Neural progenitor cell (in vitro differentiated cells): ENCODE results near the gene MARCHF4. TPM values are rescaled to one million over a fixed set of nuclear protein-coding genes. Genes with fewer than 3 reads are reported as not detected.
A peak's percentile ranks its signal among the peaks of the same experiment; 100 is the strongest.

Experiments
- DNase-seq: peaks from one replicate; pipeline ENCODE4 v3.0.0-alpha.2; 2016; ENCODE audit warnings: low spot score
- H2AFZ ChIP-seq: fragments of 200-600 bp; sonication (generic); replicated peaks from 2 replicates; pipeline ENCODE4 v1.6.1; 2016; ENCODE audit warnings: antibody characterized with exemption
- H3F3A ChIP-seq: fragments of 200-600 bp; sonication (generic); 2 replicates; pipeline ENCODE4 v1.6.1; 2016; ENCODE audit warnings: antibody characterized with exemption, low read depth
- H3K27ac ChIP-seq: fragments of 200-600 bp; sonication (generic); 2 replicates; pipeline ENCODE4 v1.5.1; 2016; ENCODE audit warnings: mild to moderate bottlenecking
- H3K27me3 ChIP-seq: fragments of 200-600 bp; sonication (generic); 2 replicates; pipeline ENCODE4 v1.6.1; 2016; ENCODE audit warnings: mild to moderate bottlenecking, moderate library complexity
- H3K36me3 ChIP-seq: fragments of 200-600 bp; sonication (generic); 2 replicates; pipeline ENCODE4 v1.5.1; 2016
- H3K4me1 ChIP-seq: fragments of 200-600 bp; sonication (generic); 2 replicates; pipeline ENCODE4 v1.6.1; 2016; ENCODE audit warnings: mixed run types
- H3K4me2 ChIP-seq: fragments of 200-600 bp; sonication (generic); 2 replicates; pipeline ENCODE4 v1.6.1; 2016
- H3K4me3 ChIP-seq: fragments of 200-600 bp; sonication (generic); 2 replicates; pipeline ENCODE4 v1.5.1; 2016
- H3K79me2 ChIP-seq: fragments of 200-600 bp; sonication (generic); 2 replicates; pipeline ENCODE4 v1.6.1; 2016; ENCODE audit warnings: low read depth
- H3K9ac ChIP-seq: fragments of 200-600 bp; sonication (generic); 2 replicates; pipeline ENCODE4 v1.6.1; 2016
- H3K9me3 ChIP-seq: fragments of 200-600 bp; sonication (generic); 2 replicates; pipeline ENCODE4 v1.5.1; 2016; ENCODE audit warnings: low read depth
- H4K20me1 ChIP-seq: fragments of 200-600 bp; sonication (generic); 2 replicates; pipeline ENCODE4 v1.6.1; 2016; ENCODE audit warnings: low read depth
- H3K27ac Mint-ChIP-seq: 3 replicates; pipeline ENCODE4 v1.8.0; 2021; ENCODE audit warnings: mixed read lengths
- H3K27me3 Mint-ChIP-seq: 2 replicates; pipeline ENCODE4 v1.8.0; 2022; ENCODE audit warnings: low read depth, mild to moderate bottlenecking, inconsistent platforms, moderate library complexity, mixed read lengths; ENCODE audit not compliant: insufficient read depth
- H3K36me3 Mint-ChIP-seq: 3 replicates; pipeline ENCODE4 v1.8.0; 2021; ENCODE audit warnings: mixed read lengths
- H3K4me1 Mint-ChIP-seq: 3 replicates; pipeline ENCODE4 v1.8.0; 2021; ENCODE audit warnings: mixed read lengths
- H3K4me3 Mint-ChIP-seq: 3 replicates; pipeline ENCODE4 v1.8.0; 2021; ENCODE audit warnings: mild to moderate bottlenecking, moderate library complexity, mixed read lengths
- H3K9me3 Mint-ChIP-seq: 3 replicates; pipeline ENCODE4 v1.8.0; 2020; ENCODE audit warnings: mixed read lengths
- EZH2 ChIP-seq: fragments of 200-600 bp; sonication (generic); IDR thresholded peaks from 2 replicates; pipeline ENCODE4 v1.6.1; 2017; ENCODE audit warnings: antibody characterized with exemption, mild to moderate bottlenecking, moderate library complexity
- EZH2phosphoT487 ChIP-seq: fragments of 200-600 bp; sonication (generic); IDR thresholded peaks from 2 replicates; pipeline ENCODE4 v1.6.1; 2017; ENCODE audit warnings: antibody characterized with exemption
- total RNA-seq: library from RNA; depleted of rRNA; stranded (reverse); fragments of >200 nt; gene quantifications from 2 replicates; pipeline ENCODE4 v1.2.3, GENCODE V29; 2015; ENCODE audit warnings: low replicate concordance
- TF ChIP-seq, protein P1 (sequence below): fragments of 200-600 bp; sonication (generic); IDR thresholded peaks from 2 replicates; pipeline ENCODE4 v1.5.1; 2017; ENCODE audit warnings: antibody characterized with exemption, mild to moderate bottlenecking

MARCHF4 gene
- total RNA-seq, 1 donor from 2014 or later: 0.26 TPM

DNA sequence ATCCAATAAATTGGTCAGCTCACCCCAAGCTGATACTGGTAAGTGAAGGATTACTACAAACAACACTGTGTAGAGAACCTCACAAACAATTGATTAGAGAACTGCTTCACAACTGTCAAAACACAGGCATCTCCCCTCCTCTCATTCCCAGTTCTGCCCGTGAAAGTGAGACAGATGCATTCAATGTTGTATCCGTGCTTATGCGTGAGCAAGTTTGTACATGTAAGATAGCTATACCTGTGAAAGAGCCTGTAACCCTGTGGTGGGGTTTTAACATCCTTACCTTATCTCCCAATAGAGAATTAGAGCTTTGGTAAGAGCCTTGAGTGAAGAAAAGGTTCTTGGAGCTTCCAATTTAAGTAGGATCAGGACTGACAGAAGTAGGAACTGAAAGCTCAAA is 9.1 kb downstream of the MARCHF4 start:
- H3F3A ChIP-seq: no peaks in the 10 kb centered on the region
- peaks cover 4% of the 10 kb centered on the region for H3K27me3 ChIP-seq
- no peaks in the 10 kb centered on the region for H3K9me3 Mint-ChIP-seq
- DNase-seq: no peak
- no peaks in the 10 kb centered on the region for H3K27me3 Mint-ChIP-seq
- H3K27ac ChIP-seq: no peak overlapping the region
- no peak overlapping the region for H3K27ac Mint-ChIP-seq
- H2AFZ ChIP-seq: no peak overlapping the region
- no peaks in the 10 kb centered on the region for H3K79me2 ChIP-seq
- H3K4me3 Mint-ChIP-seq: no peak overlapping the region
- H3K36me3 Mint-ChIP-seq: no peaks in the 10 kb centered on the region
- no peak overlapping the region for H3K4me3 ChIP-seq
- H3K4me1 Mint-ChIP-seq: peaks cover 7% of the 10 kb centered on the region
- no peak overlapping the region for H3K9ac ChIP-seq
- H3K4me2 ChIP-seq: no peak overlapping the region
- no peaks in the 10 kb centered on the region for H3K36me3 ChIP-seq
- H3K4me1 ChIP-seq: peaks cover 11% of the 10 kb centered on the region
- H4K20me1 ChIP-seq: no peaks in the 10 kb centered on the region
- no peaks in the 10 kb centered on the region for H3K9me3 ChIP-seq
- TF ChIP-seq EZH2phosphoT487 (no peak), EZH2 (no peak)
- TF ChIP-seq, protein P1, sequence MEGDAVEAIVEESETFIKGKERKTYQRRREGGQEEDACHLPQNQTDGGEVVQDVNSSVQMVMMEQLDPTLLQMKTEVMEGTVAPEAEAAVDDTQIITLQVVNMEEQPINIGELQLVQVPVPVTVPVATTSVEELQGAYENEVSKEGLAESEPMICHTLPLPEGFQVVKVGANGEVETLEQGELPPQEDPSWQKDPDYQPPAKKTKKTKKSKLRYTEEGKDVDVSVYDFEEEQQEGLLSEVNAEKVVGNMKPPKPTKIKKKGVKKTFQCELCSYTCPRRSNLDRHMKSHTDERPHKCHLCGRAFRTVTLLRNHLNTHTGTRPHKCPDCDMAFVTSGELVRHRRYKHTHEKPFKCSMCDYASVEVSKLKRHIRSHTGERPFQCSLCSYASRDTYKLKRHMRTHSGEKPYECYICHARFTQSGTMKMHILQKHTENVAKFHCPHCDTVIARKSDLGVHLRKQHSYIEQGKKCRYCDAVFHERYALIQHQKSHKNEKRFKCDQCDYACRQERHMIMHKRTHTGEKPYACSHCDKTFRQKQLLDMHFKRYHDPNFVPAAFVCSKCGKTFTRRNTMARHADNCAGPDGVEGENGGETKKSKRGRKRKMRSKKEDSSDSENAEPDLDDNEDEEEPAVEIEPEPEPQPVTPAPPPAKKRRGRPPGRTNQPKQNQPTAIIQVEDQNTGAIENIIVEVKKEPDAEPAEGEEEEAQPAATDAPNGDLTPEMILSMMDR: no peak

DNA sequence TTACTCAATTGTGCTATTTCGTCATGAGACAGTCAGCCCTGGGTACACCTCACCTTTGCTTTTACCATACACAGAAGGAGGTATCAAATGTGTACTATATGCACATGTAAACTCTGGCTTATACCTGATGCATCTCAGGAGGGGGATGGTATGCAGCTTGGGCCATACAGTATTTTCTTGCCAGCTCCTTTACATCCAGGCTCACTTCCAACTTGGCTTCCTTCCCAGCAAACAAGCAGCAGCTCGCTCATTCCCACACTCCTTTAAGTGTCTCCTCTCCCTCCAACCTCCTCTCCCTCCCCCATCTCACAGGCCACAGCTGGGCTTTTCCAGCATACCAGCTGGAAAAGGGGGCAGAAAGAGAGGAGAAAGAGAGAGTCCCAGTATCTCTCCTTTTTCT is 9.6 kb downstream of the MARCHF4 start:
- TF ChIP-seq, protein P1: no peak
- TF ChIP-seq EZH2 (no peak), EZH2phosphoT487 (no peak)
- Histone ChIP-seq H2AFZ (no peak overlapping the region), H3K9ac (no peak overlapping the region), H4K20me1 (no peaks in the 10 kb centered on the region), H3K27me3 (no peaks in the 10 kb centered on the region), H3K36me3 (no peaks in the 10 kb centered on the region), H3K4me2 (no peak overlapping the region), H3K79me2 (no peaks in the 10 kb centered on the region), H3K4me1 (peaks cover 6% of the 10 kb centered on the region), H3K4me3 (no peak overlapping the region), H3K9me3 (no peaks in the 10 kb centered on the region), H3K27ac (no peak overlapping the region), H3F3A (no peaks in the 10 kb centered on the region)
- H3K4me3 Mint-ChIP-seq: no peak overlapping the region
- DNase-seq: no peak
- H3K27me3 Mint-ChIP-seq: no peaks in the 10 kb centered on the region
- no peak overlapping the region for H3K27ac Mint-ChIP-seq
- H3K9me3 Mint-ChIP-seq: no peaks in the 10 kb centered on the region
- no peaks in the 10 kb centered on the region for H3K36me3 Mint-ChIP-seq
- peaks cover 6% of the 10 kb centered on the region for H3K4me1 Mint-ChIP-seq

DNA sequence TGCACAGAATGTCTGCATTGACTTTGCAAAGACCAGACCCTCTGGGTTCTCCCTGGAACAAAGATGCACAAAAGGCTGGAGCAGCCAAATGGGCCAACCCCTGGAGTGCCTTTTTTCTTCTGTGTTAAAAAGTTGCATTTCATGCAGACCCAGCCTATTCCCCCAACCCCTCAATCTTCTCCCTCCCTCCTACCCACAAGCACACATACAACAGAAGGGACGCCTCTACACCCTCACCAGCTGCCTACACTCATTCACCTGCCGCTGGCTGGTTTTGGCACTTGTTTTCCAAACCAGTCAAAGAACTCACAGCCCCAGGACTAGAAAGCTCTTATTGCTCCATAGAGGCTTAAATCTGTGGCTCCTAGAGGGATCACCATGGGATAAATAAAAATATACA is 16.6 kb downstream of the MARCHF4 start:
- Histone ChIP-seq H3K9ac (no peak overlapping the region), H3K36me3 (no peaks in the 10 kb centered on the region), H3K9me3 (no peaks in the 10 kb centered on the region), H3F3A (peaks cover 7% of the 10 kb centered on the region), H3K4me1 (peaks cover 11% of the 10 kb centered on the region), H2AFZ (peak overlapping the region; percentile 72), H3K27me3 (no peaks in the 10 kb centered on the region), H3K27ac (no peak overlapping the region), H4K20me1 (no peaks in the 10 kb centered on the region), H3K4me2 (peak overlapping the region; percentile 57), H3K4me3 (no peak overlapping the region), H3K79me2 (no peaks in the 10 kb centered on the region)
- TF ChIP-seq EZH2 (no peak), EZH2phosphoT487 (no peak)
- TF ChIP-seq, protein P1: no peak
- Mint-ChIP-seq H3K27me3 (peaks cover 8% of the 10 kb centered on the region), H3K36me3 (no peaks in the 10 kb centered on the region), H3K9me3 (no peaks in the 10 kb centered on the region), H3K4me3 (no peak overlapping the region), H3K27ac (no peak overlapping the region), H3K4me1 (peaks cover 25% of the 10 kb centered on the region)
- DNase-seq: no peak
